Activated B cell treated with CpG ODN at 0.5 μM for 24 hours (primary cell): ENCODE measurements around the gene LAMA5. TPM values are rescaled to one million over a fixed set of nuclear protein-coding genes. Genes with fewer than 3 reads are reported as not detected.

Experiments
- ATAC-seq: fragments of 200-7000 bp; cut with Tn5 transposase; one replicate; pipeline ENCODE4 v1.10.0; 2021; ENCODE audit warnings: low read depth, mild to moderate bottlenecking, moderate library complexity
- CTCF ChIA-PET: fragments of 350-600 bp; sonication (Branson Sonifier 250); formaldehyde crosslinking; loops from one replicate; lab custom pipeline; 2021; ENCODE audit warnings: antibody characterized with exemption; lab: Charles Lee
- POLR2A ChIA-PET: fragments of 350-600 bp; sonication (Branson Sonifier 250); formaldehyde crosslinking; loops from one replicate; lab custom pipeline; 2021; ENCODE audit warnings: antibody characterized with exemption; lab: Charles Lee
- DNase-seq: peaks from one replicate; pipeline ENCODE4 v3.0.0; 2022
- H3K27ac Mint-ChIP-seq: one replicate; pipeline ENCODE4 v1.8.0; 2020; ENCODE audit warnings: mixed read lengths
- H3K27me3 Mint-ChIP-seq: one replicate; pipeline ENCODE4 v1.8.0; 2021; ENCODE audit warnings: mixed read lengths
- H3K36me3 Mint-ChIP-seq: one replicate; pipeline ENCODE4 v1.8.0; 2021; ENCODE audit warnings: low read depth, mixed read lengths
- H3K4me1 Mint-ChIP-seq: one replicate; pipeline ENCODE4 v1.8.0; 2021; ENCODE audit warnings: mixed read lengths
- H3K4me3 Mint-ChIP-seq: one replicate; pipeline ENCODE4 v1.8.0; 2020; ENCODE audit warnings: mild to moderate bottlenecking, mixed read lengths
- H3K9me3 Mint-ChIP-seq: one replicate; pipeline ENCODE4 v1.8.0; 2020; ENCODE audit warnings: mixed read lengths
- CTCF ChIP-seq: fragments of 200-600 bp; IDR thresholded peaks from one replicate; pipeline ENCODE4 v1.8.0; 2022; ENCODE audit warnings: antibody characterized with exemption, mild to moderate bottlenecking
- intact Hi-C: fragments of 100-400 bp; cut with micrococcal nuclease; formaldehyde crosslinking; loops from one replicate; pipeline ENCODE4 v1.15.1; 2024
- total RNA-seq: library from RNA; stranded (reverse); gene quantifications from 2 replicates; pipeline ENCODE4 v1.2.3, GENCODE V29; 2022

The LAMA5 gene
- total RNA-seq, 1 donor from 2014 or later = 24.8 TPM

- ChIA-PET CTCF (no interaction called here), POLR2A (no interaction called here)
- H3K27ac Mint-ChIP-seq = no peak overlapping the region
- H3K9me3 Mint-ChIP-seq = no peaks in the 10 kb centered on the region
- H3K27me3 Mint-ChIP-seq = no peaks in the 10 kb centered on the region
- no peaks in the 10 kb centered on the region for H3K4me1 Mint-ChIP-seq
- DNase-seq (no peak), ATAC-seq (no peak)
- TF ChIP-seq CTCF = no peak
- H3K4me3 Mint-ChIP-seq = no peak overlapping the region
- H3K36me3 Mint-ChIP-seq = peaks cover 9% of the 10 kb centered on the region
- intact Hi-C loops = no loop called here
Measured at GRCh38 chr20:62355878-62356588, 11.1 kb downstream of the LAMA5 start.

GRCh38 chr20:62355516-62355877 is 11.6 kb downstream of the LAMA5 start:
- POLR2A ChIA-PET = no interaction called here
- H3K27ac Mint-ChIP-seq = no peak overlapping the region
- no peak for DNase-seq

DNA sequence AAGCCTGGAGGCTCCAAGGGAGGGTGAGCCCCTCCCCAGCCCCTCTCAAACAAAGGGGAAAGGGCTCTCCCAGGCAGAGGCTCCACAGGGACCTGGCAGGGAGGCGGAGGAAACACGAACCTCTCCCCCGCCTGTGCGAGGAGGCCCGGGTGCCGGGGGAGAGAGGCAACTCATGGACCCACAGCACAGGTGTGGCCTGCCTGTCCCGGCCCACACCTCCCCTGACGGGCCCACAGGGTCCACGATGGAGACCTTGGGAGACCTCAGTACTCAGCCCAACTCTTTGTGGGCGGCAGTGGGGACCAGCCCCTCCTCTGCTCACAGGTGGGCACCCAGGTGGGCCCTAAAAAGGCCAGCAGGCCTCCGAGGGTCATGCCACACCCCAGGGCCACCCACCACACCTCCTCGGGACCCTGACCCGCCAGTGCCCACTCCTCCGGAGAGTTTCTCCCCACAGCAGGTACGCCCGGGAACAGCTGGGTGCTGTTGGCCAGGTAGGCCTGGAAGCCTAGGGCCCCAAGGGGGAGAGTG is 12.2 kb downstream of the LAMA5 start:
- peaks cover 10% of the 10 kb centered on the region for H3K36me3 Mint-ChIP-seq
- POLR2A ChIA-PET = no interaction called here
- H3K27ac Mint-ChIP-seq = no peak overlapping the region
- no peak for TF ChIP-seq CTCF
- H3K9me3 Mint-ChIP-seq = no peaks in the 10 kb centered on the region
- no peaks in the 10 kb centered on the region for H3K4me1 Mint-ChIP-seq
- no peak for DNase-seq
- no peaks in the 10 kb centered on the region for H3K27me3 Mint-ChIP-seq
- H3K4me3 Mint-ChIP-seq = no peak overlapping the region
- CTCF ChIA-PET = no interaction called here
- intact Hi-C loops = no loop called here
- no peak for ATAC-seq

More at GRCh38 chr20:62355516-62355877, 11.6 kb downstream of the LAMA5 start:
- no peak overlapping the region for H3K4me3 Mint-ChIP-seq
- H3K36me3 Mint-ChIP-seq = peaks cover 10% of the 10 kb centered on the region
- H3K4me1 Mint-ChIP-seq = no peaks in the 10 kb centered on the region
- intact Hi-C loops = no loop called here
- CTCF ChIA-PET = no interaction called here
- ATAC-seq = no peak
- H3K9me3 Mint-ChIP-seq = no peaks in the 10 kb centered on the region
- no peak for TF ChIP-seq CTCF
- H3K27me3 Mint-ChIP-seq = no peaks in the 10 kb centered on the region

DNA sequence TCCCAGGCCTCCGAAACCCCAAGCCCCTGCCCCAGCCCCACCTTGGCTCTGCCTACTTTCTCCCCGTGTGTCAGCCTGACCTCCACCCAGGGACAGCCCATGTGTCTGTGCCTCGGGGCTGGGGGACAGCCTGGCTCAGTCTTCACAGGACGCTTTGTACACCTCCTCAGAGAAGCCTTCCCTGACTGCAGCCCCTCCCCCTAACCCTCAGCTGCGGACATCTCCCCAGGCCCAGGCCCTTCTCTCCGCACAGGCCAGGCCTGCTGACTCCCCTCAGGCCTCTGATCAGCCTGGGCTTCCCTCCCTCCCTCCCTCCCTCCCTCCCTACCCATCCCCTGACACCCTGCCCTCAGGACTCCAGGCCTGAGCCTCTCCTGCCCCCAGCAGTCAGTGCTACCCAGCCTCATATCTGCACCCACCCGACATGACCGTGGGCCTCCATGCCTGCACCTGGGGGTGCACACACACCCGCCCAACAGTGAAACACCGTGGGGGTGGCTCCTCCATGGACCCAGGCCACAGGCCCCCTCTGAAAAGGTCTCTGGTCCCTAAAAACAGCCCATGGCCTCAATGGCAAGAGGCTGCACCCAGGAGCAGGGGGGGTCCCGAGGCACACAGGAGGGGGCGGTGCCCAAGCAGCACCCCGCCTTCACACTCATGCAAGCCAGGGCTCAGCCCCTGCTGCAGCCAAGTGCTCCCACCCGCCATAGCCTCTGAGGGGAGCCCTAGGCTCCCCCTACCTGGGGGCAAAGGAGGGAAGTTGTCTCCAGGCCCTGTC is 12.9 kb downstream of the LAMA5 start:
- ATAC-seq = no peak
- no peaks in the 10 kb centered on the region for H3K27me3 Mint-ChIP-seq
- peaks cover 10% of the 10 kb centered on the region for H3K36me3 Mint-ChIP-seq
- H3K4me3 Mint-ChIP-seq = no peak overlapping the region
- no peak for TF ChIP-seq CTCF
- CTCF ChIA-PET = no interaction called here
- H3K27ac Mint-ChIP-seq = no peak overlapping the region
- DNase-seq = no peak
- H3K9me3 Mint-ChIP-seq = peaks cover 2% of the 10 kb centered on the region
- no peaks in the 10 kb centered on the region for H3K4me1 Mint-ChIP-seq
- POLR2A ChIA-PET = no interaction called here
- intact Hi-C loops = no loop called here

- ATAC-seq (no peak), DNase-seq (no peak)
- no peaks in the 10 kb centered on the region for H3K27me3 Mint-ChIP-seq
- CTCF ChIA-PET = no interaction called here
- intact Hi-C loops = no loop called here
- POLR2A ChIA-PET = no interaction called here
- H3K4me1 Mint-ChIP-seq = no peaks in the 10 kb centered on the region
- TF ChIP-seq CTCF = no peak
- H3K9me3 Mint-ChIP-seq = peaks cover 5% of the 10 kb centered on the region
- no peak overlapping the region for H3K4me3 Mint-ChIP-seq
- H3K27ac Mint-ChIP-seq = no peak overlapping the region
- H3K36me3 Mint-ChIP-seq = peaks cover 13% of the 10 kb centered on the region
Measured at GRCh38 chr20:62353289-62354030, 13.7 kb downstream of the LAMA5 start.
